AG09319 (cell line): ENCODE results near the gene CAMTA1.

Experiments used
- DNase-seq: peaks from one replicate; pipeline ENCODE4 v3.0.0-alpha.2; 2010; ENCODE audit warnings: low read depth; ENCODE audit errors: extremely low read depth
- TF ChIP-seq, protein P1 (sequence below): IDR thresholded peaks from 2 replicates; pipeline ENCODE4 v1.5.1; 2011; ENCODE audit warnings: low read depth, mild to moderate bottlenecking, inconsistent platforms, low read length, moderate library complexity

Gene CAMTA1

DNA sequence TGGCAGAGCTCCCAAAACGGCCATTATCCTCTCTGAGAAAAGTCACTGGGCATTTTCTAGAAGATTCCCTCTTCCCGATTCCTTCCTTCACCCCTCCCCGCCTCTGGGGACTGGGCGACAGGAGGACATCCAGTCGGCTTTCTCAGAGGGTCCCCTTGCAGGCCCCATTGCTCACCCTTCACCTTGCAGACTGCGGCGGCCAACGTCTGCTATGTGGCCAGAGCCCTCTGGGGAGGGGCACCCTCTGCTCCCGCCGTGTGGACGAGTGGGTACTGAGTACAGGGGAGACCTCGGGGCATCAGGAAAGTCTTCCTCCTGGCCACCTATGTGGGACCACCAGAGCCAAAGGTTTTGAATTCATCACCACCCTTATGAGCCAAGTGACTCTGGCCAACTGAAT lies 692.3 kb downstream of the CAMTA1 start:
- no peak for DNase-seq
- TF ChIP-seq, protein P1, sequence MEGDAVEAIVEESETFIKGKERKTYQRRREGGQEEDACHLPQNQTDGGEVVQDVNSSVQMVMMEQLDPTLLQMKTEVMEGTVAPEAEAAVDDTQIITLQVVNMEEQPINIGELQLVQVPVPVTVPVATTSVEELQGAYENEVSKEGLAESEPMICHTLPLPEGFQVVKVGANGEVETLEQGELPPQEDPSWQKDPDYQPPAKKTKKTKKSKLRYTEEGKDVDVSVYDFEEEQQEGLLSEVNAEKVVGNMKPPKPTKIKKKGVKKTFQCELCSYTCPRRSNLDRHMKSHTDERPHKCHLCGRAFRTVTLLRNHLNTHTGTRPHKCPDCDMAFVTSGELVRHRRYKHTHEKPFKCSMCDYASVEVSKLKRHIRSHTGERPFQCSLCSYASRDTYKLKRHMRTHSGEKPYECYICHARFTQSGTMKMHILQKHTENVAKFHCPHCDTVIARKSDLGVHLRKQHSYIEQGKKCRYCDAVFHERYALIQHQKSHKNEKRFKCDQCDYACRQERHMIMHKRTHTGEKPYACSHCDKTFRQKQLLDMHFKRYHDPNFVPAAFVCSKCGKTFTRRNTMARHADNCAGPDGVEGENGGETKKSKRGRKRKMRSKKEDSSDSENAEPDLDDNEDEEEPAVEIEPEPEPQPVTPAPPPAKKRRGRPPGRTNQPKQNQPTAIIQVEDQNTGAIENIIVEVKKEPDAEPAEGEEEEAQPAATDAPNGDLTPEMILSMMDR, result no peak

DNA sequence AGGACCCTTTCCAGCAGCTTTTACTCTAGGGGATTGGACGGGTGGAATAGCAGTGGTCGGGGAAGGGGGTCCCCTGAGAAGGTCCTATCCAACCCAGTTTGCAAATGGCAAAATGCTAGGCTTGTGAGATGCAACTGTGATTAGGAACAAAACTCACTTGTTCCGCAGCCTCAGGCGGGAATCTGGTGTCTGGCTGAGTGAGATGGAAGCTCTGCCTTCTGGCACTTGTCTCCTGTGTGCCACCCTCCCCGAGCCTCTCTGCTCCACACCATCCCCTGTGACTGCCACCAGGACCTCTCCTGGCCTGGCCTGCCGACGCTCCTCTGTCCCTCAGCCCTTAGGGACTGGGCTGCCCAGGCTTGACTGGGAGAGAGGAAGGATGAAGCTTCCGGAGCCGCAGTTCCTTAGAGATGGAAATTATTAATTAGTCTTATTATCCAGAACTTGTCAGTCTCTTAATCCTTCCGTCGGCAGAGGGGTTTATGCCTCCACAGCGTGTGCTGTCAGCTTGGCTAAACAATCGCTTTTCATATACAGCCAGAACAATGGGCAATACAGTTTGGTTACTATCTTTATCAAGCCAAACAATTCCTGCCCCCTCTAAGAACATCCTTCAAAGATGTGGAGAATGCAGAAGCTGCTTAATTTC lies 693.0 kb downstream of the CAMTA1 start:
- DNase-seq, result no peak
- TF ChIP-seq, protein P1, result no peak

GRCh38 chr1:7478809-7479499 lies 693.7 kb downstream of the CAMTA1 start:
- TF ChIP-seq, protein P1, result no peak
- no peak for DNase-seq

- TF ChIP-seq, protein P1, result no peak
- DNase-seq, result no peak
Measured at GRCh38 chr1:7479571-7479970, 694.3 kb downstream of the CAMTA1 start.

DNA sequence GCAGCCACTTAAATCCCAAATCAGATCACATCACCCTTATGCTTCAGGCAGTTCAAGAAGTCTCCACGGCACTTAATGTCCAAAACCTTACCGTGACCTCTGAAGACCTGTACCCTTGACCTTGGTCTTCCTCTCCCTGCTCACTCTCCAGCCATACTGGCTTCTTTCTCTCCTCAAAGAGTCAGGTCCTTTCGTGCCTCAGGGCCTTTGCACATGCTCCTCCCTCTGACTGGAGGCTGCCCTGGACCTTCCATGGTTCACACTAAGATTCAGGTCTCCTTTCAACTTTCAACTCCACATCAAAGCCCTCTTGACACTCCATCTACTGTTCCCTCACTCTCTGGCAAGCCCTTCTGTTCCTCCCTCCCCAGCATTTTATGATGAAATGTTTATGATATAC lies 695.9 kb downstream of the CAMTA1 start:
- TF ChIP-seq, protein P1, result no peak
- DNase-seq, result no peak

DNA sequence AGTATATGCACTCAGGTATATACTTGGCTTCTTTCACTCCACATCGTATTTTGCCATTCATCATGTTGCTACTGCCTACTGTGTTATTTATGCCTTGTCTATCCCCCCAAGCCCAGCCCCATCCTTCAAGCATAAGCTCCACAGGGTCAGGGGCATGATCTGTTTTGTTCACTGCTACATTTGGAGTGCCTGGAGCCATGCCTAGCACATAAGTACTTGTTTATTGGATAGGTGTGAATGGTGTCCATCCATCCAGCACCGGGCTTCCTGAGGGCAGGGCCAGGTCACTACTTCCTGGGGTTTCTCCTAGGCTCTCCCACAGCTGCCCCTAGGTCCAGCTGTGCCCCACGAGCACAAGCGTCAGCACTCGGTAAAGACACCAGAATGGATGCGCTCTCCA lies 696.8 kb downstream of the CAMTA1 start:
- no peak for DNase-seq
- TF ChIP-seq, protein P1, result no peak

DNA sequence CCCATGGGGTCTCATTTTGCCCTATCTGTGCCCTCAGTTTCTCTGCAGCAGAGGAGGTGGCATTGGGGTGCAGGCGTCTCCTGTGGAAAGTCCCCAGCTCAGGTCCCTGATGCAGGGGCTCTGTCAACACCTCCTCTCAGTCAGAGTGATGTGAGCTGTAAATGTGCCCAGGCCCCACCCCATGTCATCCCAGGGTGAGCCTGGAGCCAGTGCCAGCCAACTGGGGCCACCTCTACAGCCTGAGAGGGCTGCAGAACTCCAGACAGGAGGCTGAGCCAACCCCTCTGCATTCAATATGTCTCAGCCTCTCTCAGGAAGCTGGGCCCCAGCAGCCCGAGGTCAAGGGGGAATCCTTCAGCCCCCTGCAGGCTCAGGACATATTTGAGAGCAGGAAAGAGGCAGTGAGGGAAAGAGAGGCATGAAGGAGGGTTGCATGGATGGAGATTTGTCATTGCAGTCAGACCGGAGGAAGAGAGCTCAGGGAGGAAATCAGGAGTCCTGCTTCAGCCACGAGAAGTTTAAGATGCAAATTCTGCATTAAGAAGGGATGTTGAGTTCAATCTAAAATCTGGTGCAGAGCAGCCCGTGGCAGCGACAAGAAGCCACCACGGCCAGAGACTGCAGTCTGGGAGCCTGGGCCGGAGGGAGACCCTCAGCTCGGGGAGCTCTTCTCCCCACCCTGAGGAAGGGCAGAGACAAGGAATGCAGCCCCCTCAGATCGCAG lies 697.7 kb downstream of the CAMTA1 start:
- TF ChIP-seq, protein P1, result no peak
- no peak for DNase-seq
